ENCODE measurements around the gene ADGRA1.

DNA sequence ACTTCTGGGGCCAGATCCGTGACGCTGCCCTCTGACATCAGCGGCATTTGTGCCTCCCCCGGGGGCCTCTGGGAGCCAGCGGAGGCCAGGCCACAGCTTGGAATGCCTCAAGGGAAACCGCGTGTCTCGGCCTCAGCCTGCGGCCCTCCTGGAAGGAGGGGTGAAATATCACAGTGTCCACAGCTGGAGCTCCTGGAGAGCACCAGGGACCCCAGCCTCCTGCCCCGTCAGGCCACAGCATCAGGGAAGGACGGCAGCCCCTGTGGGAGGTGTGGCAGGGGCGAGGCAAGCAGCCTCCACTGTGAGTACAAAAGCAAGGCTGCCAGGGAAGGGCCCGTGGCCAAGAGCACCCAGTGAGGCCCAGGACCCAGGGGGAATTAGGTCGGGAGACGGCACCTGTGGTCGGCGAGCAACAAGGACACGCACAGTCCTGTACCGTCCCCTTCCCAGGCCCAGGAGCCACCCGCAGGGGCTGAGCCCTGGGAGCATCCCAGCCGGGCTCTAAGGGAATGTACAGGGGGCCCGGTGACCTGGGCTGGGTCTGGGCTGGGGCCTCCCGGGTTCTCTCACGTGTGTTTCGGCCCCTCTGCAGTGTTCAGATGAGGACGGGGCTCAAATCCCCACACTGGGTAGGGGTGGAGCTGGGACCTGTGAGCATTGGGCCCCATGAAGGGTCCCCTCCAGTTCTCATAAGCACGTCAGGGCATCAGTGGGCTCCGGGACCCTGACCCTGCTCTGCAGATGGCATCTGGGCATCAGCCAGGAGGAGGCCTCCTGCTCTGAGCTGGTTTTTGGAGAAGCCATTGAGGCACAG is 53.6 kb downstream of the ADGRA1 start:
- TF ChIP-seq, protein P1, sequence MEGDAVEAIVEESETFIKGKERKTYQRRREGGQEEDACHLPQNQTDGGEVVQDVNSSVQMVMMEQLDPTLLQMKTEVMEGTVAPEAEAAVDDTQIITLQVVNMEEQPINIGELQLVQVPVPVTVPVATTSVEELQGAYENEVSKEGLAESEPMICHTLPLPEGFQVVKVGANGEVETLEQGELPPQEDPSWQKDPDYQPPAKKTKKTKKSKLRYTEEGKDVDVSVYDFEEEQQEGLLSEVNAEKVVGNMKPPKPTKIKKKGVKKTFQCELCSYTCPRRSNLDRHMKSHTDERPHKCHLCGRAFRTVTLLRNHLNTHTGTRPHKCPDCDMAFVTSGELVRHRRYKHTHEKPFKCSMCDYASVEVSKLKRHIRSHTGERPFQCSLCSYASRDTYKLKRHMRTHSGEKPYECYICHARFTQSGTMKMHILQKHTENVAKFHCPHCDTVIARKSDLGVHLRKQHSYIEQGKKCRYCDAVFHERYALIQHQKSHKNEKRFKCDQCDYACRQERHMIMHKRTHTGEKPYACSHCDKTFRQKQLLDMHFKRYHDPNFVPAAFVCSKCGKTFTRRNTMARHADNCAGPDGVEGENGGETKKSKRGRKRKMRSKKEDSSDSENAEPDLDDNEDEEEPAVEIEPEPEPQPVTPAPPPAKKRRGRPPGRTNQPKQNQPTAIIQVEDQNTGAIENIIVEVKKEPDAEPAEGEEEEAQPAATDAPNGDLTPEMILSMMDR (conservative IDR thresholded peaks at IDR 0.05; ENCODE audit: low read length), result no peak
- TF ChIP-seq EZH2phosphoT487 (IDR thresholded peaks at IDR 0.05; ENCODE audit: borderline replicate concordance, low read depth, low read length), result no peak
